ENCODE measurements around the gene ECEL1.
"Not testable (repeated sequence)": the region's sequence is repeated elsewhere in the genome, so short reads cannot be mapped to it uniquely, and the experiment has no call there.

ECEL1 gene

DNA sequence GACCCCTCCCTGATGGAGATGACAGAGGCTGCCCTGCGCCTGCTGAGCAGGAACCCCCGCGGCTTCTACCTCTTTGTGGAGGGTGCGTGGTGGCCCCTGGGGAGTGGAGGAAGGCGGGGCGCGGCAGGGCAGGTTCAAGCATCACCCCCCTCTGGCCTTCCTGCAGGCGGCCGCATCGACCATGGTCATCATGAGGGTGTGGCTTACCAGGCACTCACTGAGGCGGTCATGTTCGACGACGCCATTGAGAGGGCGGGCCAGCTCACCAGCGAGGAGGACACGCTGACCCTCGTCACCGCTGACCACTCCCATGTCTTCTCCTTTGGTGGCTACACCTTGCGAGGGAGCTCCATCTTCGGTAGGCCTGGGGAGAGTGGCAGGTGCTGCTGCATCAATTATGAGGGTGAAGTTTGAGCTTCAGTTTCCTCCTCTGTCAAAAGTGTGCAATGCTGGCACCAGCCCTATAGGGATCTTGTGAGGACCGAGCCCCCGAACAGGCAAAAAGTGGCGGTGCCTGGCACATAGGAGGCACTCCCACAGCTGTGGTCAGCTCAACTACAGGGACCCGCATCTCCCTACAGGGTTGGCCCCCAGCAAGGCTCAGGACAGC, 29.5 kb downstream of the ECEL1 start:
- no peak for DNase-seq

DNA sequence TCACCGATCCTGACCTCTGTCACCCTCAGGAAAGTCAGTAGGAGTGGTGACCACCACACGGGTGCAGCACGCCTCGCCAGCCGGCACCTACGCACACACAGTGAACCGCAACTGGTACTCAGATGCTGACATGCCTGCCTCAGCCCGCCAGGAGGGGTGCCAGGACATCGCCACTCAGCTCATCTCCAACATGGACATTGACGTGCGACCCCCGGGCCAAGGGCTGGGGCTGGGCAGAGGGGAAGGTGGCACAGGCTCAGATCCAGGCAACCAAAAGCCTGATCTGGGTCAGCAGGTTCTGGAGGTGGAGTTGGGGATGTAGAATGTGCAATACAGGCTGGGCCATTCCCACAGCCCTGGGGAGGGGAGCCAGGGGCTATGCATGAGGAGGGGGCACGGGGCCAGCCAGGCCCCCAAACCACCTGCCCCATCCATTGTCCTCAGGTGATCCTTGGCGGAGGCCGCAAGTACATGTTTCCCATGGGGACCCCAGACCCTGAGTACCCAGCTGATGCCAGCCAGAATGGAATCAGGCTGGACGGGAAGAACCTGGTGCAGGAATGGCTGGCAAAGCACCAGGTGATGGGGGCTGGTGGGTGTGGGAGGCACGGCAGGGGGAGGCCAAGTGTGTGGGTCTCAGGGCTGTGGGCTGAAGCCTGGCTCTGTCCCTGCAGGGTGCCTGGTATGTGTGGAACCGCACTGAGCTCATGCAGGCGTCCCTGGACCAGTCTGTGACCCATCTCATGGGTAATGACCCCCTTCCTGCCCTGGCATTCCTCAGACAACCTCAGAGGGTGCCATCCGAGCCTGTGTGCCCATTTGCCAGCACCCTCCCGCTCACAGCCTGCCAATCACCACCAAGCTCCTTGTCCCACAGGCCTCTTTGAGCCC, 30.3 kb downstream of the ECEL1 start:
- no peak for DNase-seq

DNA sequence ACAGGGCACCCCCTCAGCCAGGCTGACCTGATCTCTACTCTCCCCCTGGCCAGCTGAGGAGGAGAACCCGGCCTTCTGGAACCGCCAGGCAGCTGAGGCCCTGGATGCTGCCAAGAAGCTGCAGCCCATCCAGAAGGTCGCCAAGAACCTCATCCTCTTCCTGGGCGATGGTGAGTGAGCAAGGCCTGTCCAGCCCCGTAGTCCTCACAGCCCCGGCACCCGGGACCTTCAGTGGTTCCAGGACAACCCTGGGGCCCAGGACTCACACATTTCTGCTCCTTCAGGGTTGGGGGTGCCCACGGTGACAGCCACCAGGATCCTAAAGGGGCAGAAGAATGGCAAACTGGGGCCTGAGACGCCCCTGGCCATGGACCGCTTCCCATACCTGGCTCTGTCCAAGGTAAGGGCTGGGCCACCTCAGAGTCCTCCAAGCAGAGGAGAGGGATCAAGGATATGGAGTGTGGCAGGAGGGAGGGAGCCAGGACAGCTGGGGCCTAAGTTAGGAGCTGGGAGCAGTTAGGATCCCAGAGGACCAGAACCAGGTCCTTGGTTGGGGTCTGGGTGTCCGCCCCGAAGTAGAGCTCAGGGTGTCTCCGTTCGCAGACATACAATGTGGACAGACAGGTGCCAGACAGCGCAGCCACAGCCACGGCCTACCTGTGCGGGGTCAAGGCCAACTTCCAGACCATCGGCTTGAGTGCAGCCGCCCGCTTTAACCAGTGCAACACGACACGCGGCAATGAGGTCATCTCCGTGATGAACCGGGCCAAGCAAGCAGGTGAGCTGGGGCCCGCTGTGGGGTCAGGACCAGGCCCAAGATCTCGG, 31.1 kb downstream of the ECEL1 start:
- no peak for DNase-seq

DNA sequence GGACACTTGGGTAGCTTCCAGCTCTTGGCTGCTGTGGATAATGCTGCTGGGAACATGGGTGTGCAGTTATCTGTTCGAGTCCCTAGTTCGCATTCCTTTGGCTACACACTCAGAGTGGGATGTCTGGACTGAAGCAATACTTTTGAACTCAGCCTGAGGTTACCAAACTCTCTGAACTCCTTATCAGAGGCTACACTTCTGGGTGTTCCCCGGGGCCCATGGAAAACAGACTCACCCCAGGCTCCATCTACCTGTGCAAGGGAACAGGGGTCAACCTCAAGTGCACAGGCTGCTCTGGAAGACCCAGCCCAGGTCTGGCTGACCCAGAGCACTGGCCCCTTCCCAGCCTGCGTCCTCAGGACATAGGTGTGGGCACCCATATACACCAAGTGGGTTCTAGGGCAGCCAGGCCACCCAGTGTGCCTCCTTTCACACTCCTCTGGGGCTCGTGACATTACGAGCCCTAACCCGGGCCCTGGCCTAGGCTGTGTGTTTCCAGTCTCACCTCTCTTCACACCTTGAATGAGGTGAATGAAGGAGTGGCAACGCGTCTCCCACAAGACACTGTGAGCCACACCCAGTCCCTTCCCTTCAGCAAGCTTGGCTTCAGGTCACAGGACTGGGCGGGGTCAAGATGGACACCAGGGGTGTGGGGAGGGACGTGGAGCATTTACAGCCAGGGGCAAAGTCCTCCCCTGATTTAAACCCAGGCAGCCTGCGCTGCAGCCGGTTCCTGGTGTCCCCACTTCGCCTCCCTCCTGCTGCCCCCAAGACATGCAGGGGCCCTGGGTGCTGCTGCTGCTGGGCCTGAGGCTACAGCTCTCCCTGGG, 32.0 kb downstream of the ECEL1 start, which contains the start of gene ALPI:
Gene ALPI, plus strand, starts transcription at position 728 of the 830 bp plus-strand sequence. Its CDS starts 47 bp downstream, at position 775.
- no peak for DNase-seq

DNA sequence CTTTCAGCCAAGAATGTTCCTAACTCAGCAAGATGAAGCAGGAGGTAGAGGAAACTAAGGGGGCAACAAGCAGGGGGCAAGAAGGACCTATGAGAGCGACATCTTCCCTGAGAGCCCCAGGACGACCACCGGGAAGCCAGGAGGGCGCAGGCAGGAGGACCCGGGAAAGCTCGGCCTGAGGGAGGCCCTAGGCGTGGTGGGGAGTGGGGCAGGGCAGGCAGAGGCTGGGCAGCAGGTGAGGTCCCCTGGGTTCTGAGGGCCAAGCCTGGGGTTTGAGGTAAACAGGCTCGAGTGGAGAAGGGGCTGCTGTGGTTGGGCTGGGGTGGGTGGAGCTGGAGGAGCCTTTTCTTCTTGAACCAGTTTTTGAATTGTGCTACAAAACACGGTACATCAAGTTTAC, 33.0 kb downstream of the ECEL1 start:
- no peak for DNase-seq

DNA sequence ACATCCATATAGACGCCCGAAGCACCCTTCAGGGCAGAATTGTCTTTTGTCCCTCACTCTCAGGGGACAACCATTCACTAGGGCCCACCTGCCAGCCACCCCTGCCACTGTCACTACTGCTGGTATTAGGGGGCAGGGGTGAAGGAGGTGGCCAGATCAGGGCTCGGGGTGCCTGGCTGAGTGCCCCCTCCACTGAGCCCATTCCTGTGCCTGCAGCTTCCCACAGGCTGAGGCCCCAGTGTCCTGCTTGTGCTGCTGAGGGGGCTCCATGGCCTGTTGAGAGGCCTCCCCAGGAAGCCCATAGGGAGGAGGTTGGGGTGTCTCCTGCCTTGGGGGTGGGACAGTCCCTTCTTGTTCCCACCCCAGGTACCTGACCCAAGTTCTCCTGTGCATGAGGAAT, 36.0 kb downstream of the ECEL1 start:
- DNase-seq = not testable (repeated sequence)

DNA sequence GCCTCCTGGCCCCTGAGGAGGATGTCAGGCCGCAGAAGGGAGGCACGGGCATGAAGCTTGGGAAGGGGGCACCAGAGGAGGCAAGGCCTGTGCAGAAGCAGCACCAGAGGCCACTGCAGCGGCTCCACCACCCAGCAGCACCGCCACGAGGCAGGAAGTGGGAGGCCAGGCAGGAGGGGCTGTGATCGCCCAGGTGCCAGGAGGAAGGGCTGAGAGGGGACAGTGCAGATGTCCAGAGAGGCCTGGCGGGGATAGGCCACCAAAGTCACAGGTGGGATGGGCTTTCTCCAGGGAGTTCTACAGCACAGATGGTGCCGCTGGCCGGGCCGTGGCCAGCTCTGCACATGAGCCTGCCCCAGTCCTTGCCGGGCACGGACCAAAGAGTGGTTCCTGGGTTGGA, 37.7 kb downstream of the ECEL1 start:
- no peak for DNase-seq

DNA sequence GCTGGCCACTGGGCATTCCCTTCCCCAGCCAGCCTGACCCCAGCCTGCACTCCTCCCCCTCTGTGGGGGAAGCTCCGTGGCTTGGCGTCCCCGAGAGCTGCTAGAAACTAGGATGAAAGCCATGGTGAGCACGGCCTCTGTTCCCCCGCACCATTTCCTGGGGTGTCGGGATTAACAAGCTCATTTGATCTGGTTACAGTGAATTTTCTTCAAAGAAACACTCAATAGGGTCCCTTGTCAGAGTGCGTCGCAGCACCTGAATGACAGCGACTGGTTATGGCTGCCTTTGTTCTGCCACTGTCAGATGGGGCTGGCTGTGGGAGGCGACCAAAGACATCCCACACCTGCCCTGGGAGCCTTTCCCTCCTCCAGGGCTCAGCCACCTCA, 39.3 kb downstream of the ECEL1 start:
- no peak for DNase-seq

DNA sequence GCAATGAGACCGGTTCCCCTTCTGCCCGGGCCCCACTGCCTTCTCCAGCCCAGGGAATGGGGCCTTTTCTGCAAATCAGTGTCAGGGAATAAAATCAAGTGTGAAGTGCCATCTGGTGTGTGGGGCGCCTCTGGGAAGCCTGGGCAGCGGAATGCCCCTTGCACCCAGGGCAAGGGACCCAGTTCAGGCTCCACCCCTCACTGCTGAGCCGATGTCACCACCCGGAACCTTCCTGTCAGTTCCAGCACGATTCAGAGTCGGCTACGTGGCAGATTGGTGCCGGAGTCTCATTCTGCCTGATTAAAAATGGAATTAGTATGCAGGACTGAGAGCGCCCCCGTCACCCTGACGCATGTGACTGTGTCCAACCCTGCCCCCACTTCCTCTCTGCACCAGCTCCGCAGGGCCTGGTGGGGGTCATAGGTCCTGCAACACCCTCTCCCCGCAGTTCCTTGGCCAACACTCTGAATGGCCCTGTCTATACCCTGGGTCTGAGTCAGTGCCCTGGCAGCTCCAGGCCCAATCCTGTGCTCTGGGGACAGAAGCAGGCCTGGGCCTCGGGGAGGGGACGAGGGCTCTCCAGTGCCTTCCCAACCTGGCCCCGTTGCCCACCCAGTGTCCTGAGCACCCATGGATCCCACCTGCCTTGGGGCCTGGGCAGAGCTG, 39.9 kb downstream of the ECEL1 start:
- no peak for DNase-seq

DNA sequence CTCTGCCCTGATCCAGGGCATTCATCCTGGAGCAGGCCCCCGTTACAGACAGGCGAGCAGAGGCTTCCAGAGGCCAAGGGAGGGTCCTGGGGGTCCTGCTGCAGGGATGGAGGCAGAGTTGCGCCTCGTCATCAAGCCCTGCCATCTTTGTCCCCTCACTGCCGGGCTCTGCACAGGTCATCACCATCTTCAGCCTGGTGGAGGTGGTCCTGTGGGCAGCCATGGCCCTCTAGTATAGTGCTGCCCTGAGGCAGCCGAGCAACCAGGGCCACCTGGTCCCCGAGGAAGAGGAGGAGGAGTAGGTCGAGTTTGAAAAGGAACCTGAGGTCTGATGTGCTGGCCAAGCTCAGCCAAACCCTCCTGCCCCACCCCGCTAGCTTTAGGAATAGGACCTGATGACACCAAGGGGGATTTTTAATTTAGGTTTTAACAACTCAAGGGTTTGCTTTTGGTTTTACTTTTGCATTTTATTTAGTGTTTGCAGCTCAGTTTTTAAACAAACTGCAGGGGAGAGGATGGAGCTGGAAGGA, 40.5 kb downstream of the ECEL1 start:
- no peak for DNase-seq

DNA sequence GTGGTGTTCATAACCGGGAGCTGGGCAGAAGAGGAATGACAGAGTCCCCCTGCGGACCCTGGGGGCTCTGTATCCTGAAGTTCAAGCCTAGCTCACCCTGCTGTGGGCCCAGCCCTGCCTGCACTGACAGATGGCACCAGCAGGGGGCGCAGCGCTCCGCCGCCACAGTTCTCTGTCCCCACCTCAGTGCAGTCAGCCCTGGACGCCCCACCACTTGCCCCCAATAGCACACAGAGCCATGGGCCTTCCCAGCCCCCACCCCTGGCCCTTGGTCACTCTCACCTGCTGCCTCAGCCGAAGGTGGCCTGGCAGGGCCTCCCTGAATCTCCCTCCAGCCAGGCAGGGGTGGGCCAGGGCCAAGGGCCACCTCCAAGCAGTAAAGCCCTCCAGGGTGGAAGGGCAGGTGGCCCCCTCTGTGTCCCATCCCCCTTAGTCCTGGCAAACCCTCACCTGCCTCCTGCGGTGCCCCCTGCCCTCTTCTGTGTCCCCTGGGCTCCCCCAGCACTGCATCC, 41.3 kb downstream of the ECEL1 start:
- DNase-seq = not testable (repeated sequence)

DNA sequence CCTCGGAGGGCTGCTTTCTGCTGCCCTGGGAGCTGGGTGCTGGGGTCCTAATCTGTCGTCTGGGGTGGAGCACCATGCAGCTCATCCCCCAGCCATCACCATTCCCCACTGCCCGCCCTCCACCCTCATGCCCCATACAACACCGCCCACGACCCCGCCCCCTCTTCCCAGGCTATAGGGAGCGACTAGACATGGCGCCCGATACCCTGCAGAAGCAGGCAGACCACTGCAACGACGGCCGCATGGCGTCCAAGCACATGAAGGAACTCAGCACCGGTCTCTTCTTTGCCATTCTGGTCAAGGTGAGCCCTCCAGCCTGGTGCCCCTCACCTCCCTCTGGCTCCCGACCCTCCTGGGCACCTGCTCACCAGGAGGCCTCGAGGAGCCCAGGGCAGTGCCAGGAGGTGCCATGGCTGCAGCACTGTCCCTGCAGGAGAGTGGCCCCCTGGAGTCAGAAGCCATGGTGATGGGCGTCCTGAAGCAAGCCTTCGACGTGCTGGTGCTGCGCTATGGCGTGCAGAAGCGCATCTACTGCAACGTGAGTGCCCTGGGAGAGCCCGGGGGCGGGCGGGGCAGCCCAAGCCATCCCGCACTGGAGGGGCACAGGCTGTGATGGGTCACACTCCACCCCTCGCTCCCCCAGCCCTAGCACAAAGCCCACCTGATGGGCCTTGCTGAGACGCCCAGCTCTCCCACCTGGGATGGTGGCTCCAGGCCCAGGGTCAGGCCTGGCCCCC, 42.3 kb downstream of the ECEL1 start:
- not testable (repeated sequence) for DNase-seq

DNA sequence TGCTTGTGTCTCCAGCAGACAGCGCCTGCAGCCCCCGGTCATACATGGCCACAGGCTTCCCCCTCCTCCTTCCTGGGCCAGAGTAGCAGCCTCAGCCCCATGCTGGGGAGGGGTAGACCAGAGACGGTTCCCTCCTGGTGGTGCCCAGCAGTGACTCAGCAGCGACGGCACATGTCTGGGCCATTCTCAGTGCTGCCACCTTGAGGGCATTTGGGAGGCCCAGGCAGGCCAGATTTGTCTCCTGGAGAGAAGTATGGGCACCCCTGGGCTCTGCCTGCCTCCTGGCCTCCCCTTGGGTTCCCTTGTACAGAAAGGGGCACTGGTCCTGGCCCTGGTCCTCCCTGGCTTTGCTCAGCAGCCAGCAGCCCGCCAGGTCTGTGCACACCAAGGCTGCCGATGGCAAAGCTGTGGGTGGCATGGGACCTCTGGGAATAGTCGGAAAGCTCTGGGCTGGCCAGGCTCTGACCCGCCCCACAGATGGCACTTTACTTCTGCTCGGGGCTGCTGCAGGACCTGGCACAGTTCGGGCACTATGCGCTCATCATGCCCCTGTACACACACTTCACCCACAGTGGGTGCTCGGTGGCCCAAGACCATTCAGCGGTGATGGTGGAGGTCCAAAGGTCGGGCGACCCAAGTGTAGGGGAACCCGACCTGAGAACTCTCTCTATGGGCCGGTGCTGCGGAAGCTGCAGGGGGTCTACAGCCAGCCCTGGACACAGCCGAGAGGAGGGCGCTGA, 43.1 kb downstream of the ECEL1 start:
- DNase-seq = no peak

DNA sequence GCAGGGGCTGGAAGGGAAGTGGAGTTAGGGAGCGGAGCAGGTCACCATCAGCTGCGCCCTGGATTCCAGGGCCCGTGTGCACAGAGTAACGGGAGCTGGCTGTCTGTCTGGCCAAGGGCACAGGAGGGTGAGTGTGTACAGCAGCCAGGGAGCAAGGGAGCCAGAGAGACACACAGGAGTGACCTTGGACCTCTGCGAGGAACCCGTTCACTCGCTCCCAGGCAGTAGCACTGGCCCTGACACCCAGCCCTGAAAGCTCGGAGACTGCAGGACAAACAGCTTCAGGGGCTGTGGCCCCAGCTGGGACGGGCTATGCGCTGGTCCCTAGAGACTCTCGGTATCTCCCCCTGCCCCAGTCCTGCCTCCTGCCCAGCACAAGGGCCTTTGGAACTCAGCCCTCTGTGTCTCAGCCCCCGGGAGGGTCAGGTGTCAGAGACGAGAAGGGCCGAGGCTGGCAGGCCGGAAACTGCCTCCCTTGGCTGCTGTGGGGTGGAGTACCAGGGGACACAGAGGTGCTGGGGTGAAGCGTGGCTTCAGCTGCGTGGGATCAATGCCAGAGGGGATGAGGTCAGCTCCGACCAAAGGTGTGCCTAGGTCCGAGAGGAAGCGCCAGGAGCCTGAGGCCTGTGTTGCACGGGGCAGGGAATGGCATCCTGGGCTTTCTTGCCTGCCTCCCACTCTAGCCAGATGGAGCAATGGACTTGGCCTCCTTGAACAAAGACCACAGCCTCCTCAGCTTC, 43.8 kb downstream of the ECEL1 start:
- DNase-seq = not testable (repeated sequence)

DNA sequence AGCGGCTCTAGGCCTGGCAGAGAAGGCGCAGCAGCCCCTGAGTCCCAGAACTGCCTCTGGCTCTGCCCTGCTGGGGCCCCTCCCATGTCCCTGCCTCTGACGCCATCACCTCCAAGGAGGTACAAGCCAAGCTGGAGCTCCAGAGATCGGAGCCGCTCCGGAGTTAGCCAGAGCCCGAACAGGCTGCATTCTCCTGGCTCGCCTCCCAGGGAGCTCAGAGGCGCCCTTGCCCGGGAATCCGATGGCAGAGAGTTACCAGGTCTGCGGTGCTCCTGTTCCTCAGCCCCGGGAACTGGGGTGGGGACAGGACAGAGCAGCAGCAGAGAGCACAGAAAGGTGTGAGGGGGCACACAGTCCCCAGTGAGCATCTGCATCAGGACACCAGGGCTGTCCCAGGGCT, 44.6 kb downstream of the ECEL1 start:
- DNase-seq = not testable (repeated sequence)

DNA sequence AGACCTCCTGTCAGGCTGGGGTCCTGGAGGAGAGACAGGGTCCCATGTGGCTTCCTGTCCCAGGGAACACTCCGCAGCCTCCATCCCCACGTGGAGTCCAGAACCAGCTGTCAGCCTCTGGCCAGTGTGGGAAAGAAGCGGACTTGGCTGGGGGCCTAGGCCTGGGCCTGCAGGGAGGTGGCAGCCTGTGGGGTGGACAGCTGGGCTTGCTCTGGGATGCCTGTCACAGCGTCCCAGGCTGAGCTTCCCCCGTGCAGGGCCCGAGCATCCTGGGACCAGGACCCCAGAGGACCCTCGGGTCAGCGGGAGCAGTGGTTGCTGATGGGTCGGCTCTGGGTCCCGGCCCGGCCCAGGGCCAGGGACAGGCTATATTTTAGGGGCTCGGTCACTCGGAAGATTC, 45.2 kb downstream of the ECEL1 start:
- DNase-seq = not testable (repeated sequence)

DNA sequence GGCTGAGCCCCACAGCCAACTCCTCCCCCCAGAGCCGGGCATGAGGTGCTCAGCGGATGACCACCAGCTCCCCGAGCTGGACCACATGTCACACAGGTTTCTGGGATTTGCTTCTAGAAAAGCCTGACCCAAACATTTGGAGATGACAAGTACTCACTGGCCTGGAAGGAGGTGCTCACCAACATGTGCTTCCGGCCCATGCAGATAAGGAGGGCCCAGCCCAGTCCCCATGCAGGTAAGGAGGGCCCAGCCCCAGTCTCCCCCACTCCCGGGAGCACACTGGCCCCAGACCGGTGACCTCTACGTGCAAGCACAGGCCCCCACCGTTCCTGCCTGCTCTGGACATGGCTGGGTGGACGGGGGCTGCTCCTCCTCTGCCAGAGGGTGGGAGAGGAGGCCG, 45.7 kb downstream of the ECEL1 start:
- not testable (repeated sequence) for DNase-seq

DNA sequence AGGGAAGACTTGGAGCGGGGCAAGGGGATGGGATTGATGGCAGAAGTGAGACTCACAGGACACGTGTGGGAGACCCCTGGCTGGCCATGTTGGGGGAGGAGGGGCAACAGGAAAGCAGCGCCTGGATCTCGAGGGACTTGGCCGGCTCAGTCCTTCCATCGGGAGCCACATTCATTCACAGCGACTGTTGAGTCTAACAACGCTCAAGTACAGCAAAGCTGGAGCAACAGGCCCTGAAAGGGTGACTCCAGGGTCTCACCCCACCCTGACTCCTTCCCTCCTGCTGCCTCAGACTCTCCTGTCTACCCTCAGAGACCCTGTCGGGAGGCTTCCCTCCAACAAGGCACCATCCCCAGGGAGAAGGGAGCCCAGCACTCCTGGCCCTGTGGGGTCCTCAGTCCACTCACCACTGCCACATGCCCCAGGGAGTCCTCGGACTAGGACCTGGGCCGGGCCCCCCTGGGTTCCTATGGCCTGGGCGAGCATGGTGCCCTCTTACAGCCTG, 46.4 kb downstream of the ECEL1 start:
- no peak for DNase-seq
